Heart left ventricle (tissue), 16 donors: ENCODE results near the gene CYP2D6. TPM values are rescaled to one million over a fixed set of nuclear protein-coding genes. Genes with fewer than 3 reads are reported as not detected.

Experiments used
- ATAC-seq, 4 donors: fragments of 200-7000 bp; cut with Tn5 transposase; one replicate each; pipeline ENCODE4 v1.9.1; 2020 to 2022; ENCODE audit warnings: moderate library complexity in 4 of 4, mild to moderate bottlenecking in 3 of 4, moderate number of reproducible peaks in 1 of 4
- DNase-seq, 5 donors: peaks; one replicate each; pipeline ENCODE4 v3.0.0-alpha.2; 2020
- H3K27ac ChIP-seq, 12 donors: fragments of 200-600 bp; sonication (generic) in 4 of 12; one replicate each; pipeline versions ENCODE4 v1.5.0 to v1.8.0; 2016 to 2022; ENCODE audit warnings: mild to moderate bottlenecking in 2 of 12
- H3K27me3 ChIP-seq, 9 donors: fragments of 200-600 bp; sonication (generic) in 2 of 9; one replicate each; pipeline versions ENCODE4 v1.5.1 to v1.8.0; 2016 to 2022; ENCODE audit warnings: mild to moderate bottlenecking in 3 of 9
- H3K36me3 ChIP-seq, 9 donors: fragments of 200-600 bp; sonication (generic) in 2 of 9; one replicate each; pipeline versions ENCODE4 v1.5.0 to v1.8.0; 2018 to 2022; ENCODE audit warnings: mild to moderate bottlenecking in 2 of 9
- H3K4me1 ChIP-seq, 12 donors: fragments of 200-600 bp; sonication (generic) in 4 of 12; one replicate each; pipeline versions ENCODE4 v1.5.0 to v1.8.0; 2016 to 2022; ENCODE audit warnings: mild to moderate bottlenecking in 3 of 12
- H3K4me3 ChIP-seq, 12 donors: fragments of 200-600 bp; sonication (generic) in 4 of 12; one replicate each; pipeline versions ENCODE4 v1.5.0 to v1.8.0; 2017 to 2022; ENCODE audit warnings: mild to moderate bottlenecking in 9 of 12, moderate library complexity in 4 of 12
- H3K9me3 ChIP-seq, 12 donors: fragments of 200-600 bp; sonication (generic) in 4 of 12; one replicate each; pipeline versions ENCODE4 v1.5.0 to v1.8.0; 2016 to 2022; ENCODE audit warnings: mild to moderate bottlenecking in 1 of 12
- CTCF ChIP-seq, 12 donors: fragments of 200-600 bp; sonication (generic) in 4 of 12; IDR thresholded peaks; one replicate each; pipeline versions ENCODE4 v1.5.0 to v1.8.0; 2018 to 2022; ENCODE audit warnings: antibody characterized with exemption in 12 of 12, mild to moderate bottlenecking in 5 of 12
- POLR2A ChIP-seq, 2 donors: fragments of 450-650 bp; IDR thresholded peaks; one replicate each; pipeline ENCODE4 v1.6.1; 2017; ENCODE audit warnings: antibody characterized with exemption in 2 of 2, mild to moderate bottlenecking in 2 of 2, moderate library complexity in 2 of 2
- whole genome bisulfite sequencing, 4 donors: extraction: QIAGEN DNeasy Blood & Tissue Kit in 2 of 4; methylation state at CpG; one replicate each; pipeline versions ENCODE4 v1.1.5 to v1.1.7; 2013 to 2018; 5-methylcytosine and 5-hydroxymethylcytosine counted together
- intact Hi-C, 10 donors: fragments of 100-400 bp; cut with DNase I; formaldehyde crosslinking; loops; one replicate each; pipeline versions ENCODE4 v1.11.1 to v1.14.2; 2022
- polyA plus RNA-seq, 2 donors: library from polyadenylated mRNA; stranded (reverse); fragments of 200-250 nt; gene quantifications; one replicate each; pipeline ENCODE4 v1.2.3, GENCODE V29; 2013
- total RNA-seq, 9 donors: library from RNA; depleted of rRNA in 2 of 9; stranded (reverse); fragments of >200 nt in 2 of 9; fragmentation: NEBNext Ultra II Directional in 3 of 9; extraction: Animal tissue kit (Norgen Biotek cat#: 25700) in 3 of 9; gene quantifications; one replicate each; pipeline versions ENCODE4 v1.1.0 to v1.2.4, GENCODE V29; 2016 to 2023
- donor health status: ischemic (EF 13 %, LVEDD 7.1; RV severe dilation, severe dysfunction).
- donor health status: healthy with polysubstance abuse.
- donor health status: DM: no; HTN: yes; CAD: no.
- donor health status: DM: no; HTN: no; CAD: no.
- donor health status: ischemic (EF 25% LVEDD 6.9; RV normal size, moderate dysfunction).
- donor health status: ischemic (EF 25% LVEDD 5.7; RV mildly dilated, moderate dysfunction).
- donor health status: healthy.
- donor health status: DM: yes; HTN: yes; CAD: no.
- donor health status: ischemic (EF 35%, LVEDD 5.7; RV mildly dilated, moderate dysfunction).
- donor health status: nonischemic (EF 11% LVEDD 7.7; RV severe dilation, severe dysfunction).
- donor health status: DM: yes; HTN: yes; CAD: no.
- donor health status: PGD.
- donor health status: ischemic (EF 29% LVEDD 5.4; RV normal size, mild dysfunction).
- donor health status: nonischemic (EF 23%, LVEDD 6.1; RV moderate dilation, normal function).

CYP2D6 gene
- total and polyA plus RNA-seq, 11 donors = 0.12 to 0.47 (median 0.26) TPM; not detected in 1

DNA sequence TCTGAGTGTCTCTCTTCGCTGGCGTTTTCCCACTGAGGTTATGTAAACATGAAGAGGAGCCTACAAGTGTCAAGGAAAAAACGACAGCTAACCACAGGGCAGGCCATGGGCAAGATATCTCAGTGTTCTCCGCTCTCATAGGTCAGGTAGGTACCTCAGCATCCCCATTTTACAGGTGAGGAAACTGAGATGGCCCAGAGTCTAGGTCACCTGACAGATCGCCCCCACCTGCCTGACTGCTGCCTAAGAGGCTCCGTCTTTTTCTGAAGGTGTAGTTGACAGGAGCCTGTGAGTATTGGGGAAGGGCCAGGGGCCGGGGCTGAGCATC lies 39.2 kb downstream of the CYP2D6 start:
- WGBS, 4 donors = 33 to 44% (median 38%) methylated on average over 7 of the region's 7 CpGs
- peaks cover 2 to 36% (median 22%) of the 10 kb centered on the region in 12 donors for H3K4me1 ChIP-seq

DNA sequence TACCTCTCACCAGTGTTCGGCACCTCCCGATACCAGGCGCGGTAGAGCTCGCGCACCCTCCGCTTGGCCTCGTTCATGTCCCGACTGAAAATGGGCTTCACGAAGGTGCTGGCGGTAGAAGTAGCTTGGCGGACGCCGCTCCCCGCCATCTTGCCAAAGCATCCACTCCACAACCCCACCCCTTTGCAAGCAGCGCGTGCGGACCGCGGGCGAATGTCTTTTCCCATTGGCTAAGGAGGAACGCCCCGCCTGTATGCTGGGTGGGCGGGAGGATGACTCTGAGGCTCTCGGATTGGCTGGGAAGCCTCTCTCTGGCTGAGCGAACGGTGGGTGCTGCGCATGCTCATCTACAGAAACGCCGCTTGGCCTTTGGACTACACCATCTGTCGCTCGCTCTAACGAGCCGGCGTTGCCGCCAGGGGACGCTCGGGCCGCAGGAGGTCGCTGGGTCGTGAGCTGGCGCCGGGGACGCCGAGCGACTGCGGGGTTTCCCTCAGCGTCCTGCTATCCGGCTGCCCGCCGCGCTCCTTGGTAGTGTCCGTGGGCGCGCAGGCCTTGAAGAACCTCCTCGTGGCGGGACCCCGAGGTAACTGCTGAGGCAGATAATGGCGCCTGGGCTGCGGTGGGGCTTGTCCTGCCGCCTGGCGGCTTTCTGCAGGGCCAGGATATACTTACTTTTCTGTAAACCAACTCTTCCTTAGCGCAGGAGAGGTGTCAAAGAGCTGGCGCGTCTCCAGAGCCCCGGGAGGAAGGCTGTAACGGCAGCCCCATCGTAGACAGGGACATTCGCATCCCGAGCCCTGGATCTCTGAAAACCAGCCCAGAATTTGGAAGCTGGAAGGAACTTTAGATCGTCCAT lies 39.8 kb downstream of the CYP2D6 start, which contains the start of gene NDUFA6:
Gene NDUFA6, minus strand, starts transcription at position 177 of the 859 bp plus-strand sequence. Its CDS starts 28 bp downstream, at position 149.
- intact Hi-C loops = loop anchor here in 9 of 10 donors (1.0 to 10.0 kb wide), 7 partner anchors 11 to 346 kb away; partner anchors contain the start of genes NFAM1 (in 2 of the 9), NAGA (in 1 of the 9) and SMDT1 (in 1 of the 9)
- ATAC-seq (peak; percentile 96 to 99 (median 98)), DNase-seq (peak; percentile 98 to 99 (median 99))
- Histone ChIP-seq H3K27ac (peak within 1 kb of the TSS; percentile 95 to 99 (median 98)), H3K4me3 (peak within 1 kb of the TSS; percentile 65 to 93 (median 84)), H3K27me3 (no peaks in the 10 kb centered on the region), H3K9me3 (peaks cover 0 to 4% (median 0%) of the 10 kb centered on the region in 12 donors), H3K4me1 (peaks cover 3 to 42% (median 27%) of the 10 kb centered on the region in 12 donors), H3K36me3 (peaks cover 0 to 16% (median 13%) of the 10 kb centered on the region in 9 donors)
- TF ChIP-seq POLR2A (IDR thresholded peaks at IDR 0.05) (peak; percentile 57 to 89), CTCF (IDR thresholded peaks at IDR 0.05) (peak; percentile 84 to 99 (median 96))
- WGBS, 4 donors = 0 to 1% (median 0%) methylated on average over 38 to 71 of the region's 71 CpGs

More for the DNA sequence above, 39.2 kb downstream of the CYP2D6 start:
- peak overlapping the region in 11 of 12 donors; percentile 86 to 99 (median 97) for H3K27ac ChIP-seq
- no peaks in the 10 kb centered on the region for H3K27me3 ChIP-seq
- peaks cover 0 to 10% (median 7%) of the 10 kb centered on the region in 9 donors for H3K36me3 ChIP-seq
- peaks cover 0 to 4% (median 0%) of the 10 kb centered on the region in 12 donors for H3K9me3 ChIP-seq
- DNase-seq = no peak
- intact Hi-C loops = loop anchor here in 9 of 10 donors (2.0 to 10.0 kb wide), 4 partner anchors 276 to 346 kb away; partner anchors contain the start of gene NFAM1 (in 2 of the 9)
- peak overlapping the region; percentile 46 to 93 (median 82) for H3K4me3 ChIP-seq
- ATAC-seq = peak in 1 of 4 donors; percentile 0
- TF ChIP-seq CTCF (IDR thresholded peaks at IDR 0.05) (no peak), POLR2A (IDR thresholded peaks at IDR 0.05) (no peak)

- Histone ChIP-seq H3K4me1 (peaks cover 4 to 65% (median 33%) of the 10 kb centered on the region in 12 donors), H3K27ac (peak overlapping the region in 9 of 12 donors; percentile 4 to 39 (median 18)), H3K9me3 (peaks cover 0 to 4% (median 0%) of the 10 kb centered on the region in 12 donors), H3K36me3 (peaks cover 0 to 60% (median 53%) of the 10 kb centered on the region in 9 donors), H3K4me3 (no peak overlapping the region), H3K27me3 (no peaks in the 10 kb centered on the region)
- 37 to 59% (median 51%) methylated on average over 6 of the region's 6 CpGs for WGBS, 4 donors
- intact Hi-C loops = no loop called here
- ATAC-seq = no peak
- TF ChIP-seq POLR2A (IDR thresholded peaks at IDR 0.05) (no peak), CTCF (IDR thresholded peaks at IDR 0.05) (no peak)
- DNase-seq = no peak
These were observed 44.6 kb downstream of the CYP2D6 start for GRCh38 chr22:42086051-42086450.

GRCh38 chr22:42084874-42085273 lies 45.7 kb downstream of the CYP2D6 start:
- Histone ChIP-seq H3K4me3 (no peak overlapping the region), H3K4me1 (peaks cover 4 to 73% (median 41%) of the 10 kb centered on the region in 12 donors), H3K36me3 (peaks cover 0 to 60% (median 53%) of the 10 kb centered on the region in 9 donors), H3K9me3 (peaks cover 0 to 4% (median 0%) of the 10 kb centered on the region in 12 donors), H3K27me3 (no peaks in the 10 kb centered on the region), H3K27ac (no peak overlapping the region)
- intact Hi-C loops = no loop called here
- 92 to 95% (median 92%) methylated on average over 8 of the region's 8 CpGs for WGBS, 4 donors
- ATAC-seq (no peak), DNase-seq (no peak)
- TF ChIP-seq POLR2A (IDR thresholded peaks at IDR 0.05) (no peak), CTCF (IDR thresholded peaks at IDR 0.05) (no peak)
